ENCODE data around the gene SLC22A7. TPM values are rescaled to one million over a fixed set of nuclear protein-coding genes. Genes with fewer than 3 reads are reported as not detected.

The SLC22A7 gene
- total and polyA plus RNA-seq, 2 experiments from 2014 or later: 0.31 TPM; not detected in 1

- TF ChIP-seq, protein P1, sequence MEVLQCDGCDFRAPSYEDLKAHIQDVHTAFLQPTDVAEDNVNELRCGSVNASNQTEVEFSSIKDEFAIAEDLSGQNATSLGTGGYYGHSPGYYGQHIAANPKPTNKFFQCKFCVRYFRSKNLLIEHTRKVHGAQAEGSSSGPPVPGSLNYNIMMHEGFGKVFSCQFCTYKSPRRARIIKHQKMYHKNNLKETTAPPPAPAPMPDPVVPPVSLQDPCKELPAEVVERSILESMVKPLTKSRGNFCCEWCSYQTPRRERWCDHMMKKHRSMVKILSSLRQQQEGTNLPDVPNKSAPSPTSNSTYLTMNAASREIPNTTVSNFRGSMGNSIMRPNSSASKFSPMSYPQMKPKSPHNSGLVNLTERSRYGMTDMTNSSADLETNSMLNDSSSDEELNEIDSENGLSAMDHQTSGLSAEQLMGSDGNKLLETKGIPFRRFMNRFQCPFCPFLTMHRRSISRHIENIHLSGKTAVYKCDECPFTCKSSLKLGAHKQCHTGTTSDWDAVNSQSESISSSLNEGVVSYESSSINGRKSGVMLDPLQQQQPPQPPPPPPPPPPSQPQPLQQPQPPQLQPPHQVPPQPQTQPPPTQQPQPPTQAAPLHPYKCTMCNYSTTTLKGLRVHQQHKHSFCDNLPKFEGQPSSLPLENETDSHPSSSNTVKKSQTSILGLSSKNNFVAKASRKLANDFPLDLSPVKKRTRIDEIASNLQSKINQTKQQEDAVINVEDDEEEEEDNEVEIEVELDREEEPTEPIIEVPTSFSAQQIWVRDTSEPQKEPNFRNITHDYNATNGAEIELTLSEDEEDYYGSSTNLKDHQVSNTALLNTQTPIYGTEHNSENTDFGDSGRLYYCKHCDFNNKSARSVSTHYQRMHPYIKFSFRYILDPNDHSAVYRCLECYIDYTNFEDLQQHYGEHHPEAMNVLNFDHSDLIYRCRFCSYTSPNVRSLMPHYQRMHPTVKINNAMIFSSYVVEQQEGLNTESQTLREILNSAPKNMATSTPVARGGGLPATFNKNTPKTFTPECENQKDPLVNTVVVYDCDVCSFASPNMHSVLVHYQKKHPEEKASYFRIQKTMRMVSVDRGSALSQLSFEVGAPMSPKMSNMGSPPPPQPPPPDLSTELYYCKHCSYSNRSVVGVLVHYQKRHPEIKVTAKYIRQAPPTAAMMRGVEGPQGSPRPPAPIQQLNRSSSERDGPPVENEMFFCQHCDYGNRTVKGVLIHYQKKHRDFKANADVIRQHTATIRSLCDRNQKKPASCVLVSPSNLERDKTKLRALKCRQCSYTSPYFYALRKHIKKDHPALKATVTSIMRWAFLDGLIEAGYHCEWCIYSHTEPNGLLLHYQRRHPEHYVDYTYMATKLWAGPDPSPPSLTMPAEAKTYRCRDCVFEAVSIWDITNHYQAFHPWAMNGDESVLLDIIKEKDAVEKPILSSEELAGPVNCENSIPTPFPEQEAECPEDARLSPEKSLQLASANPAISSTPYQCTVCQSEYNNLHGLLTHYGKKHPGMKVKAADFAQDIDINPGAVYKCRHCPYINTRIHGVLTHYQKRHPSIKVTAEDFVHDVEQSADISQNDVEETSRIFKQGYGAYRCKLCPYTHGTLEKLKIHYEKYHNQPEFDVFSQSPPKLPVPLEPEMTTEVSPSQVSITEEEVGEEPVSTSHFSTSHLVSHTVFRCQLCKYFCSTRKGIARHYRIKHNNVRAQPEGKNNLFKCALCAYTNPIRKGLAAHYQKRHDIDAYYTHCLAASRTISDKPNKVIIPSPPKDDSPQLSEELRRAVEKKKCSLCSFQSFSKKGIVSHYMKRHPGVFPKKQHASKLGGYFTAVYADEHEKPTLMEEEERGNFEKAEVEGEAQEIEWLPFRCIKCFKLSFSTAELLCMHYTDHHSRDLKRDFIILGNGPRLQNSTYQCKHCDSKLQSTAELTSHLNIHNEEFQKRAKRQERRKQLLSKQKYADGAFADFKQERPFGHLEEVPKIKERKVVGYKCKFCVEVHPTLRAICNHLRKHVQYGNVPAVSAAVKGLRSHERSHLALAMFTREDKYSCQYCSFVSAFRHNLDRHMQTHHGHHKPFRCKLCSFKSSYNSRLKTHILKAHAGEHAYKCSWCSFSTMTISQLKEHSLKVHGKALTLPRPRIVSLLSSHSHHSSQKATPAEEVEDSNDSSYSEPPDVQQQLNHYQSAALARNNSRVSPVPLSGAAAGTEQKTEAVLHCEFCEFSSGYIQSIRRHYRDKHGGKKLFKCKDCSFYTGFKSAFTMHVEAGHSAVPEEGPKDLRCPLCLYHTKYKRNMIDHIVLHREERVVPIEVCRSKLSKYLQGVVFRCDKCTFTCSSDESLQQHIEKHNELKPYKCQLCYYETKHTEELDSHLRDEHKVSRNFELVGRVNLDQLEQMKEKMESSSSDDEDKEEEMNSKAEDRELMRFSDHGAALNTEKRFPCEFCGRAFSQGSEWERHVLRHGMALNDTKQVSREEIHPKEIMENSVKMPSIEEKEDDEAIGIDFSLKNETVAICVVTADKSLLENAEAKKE (CRISPR knock-in tag; IDR thresholded peaks at IDR 0.05): no peak
- no peak for TF ChIP-seq ZNF331 (CRISPR knock-in tag; IDR thresholded peaks at IDR 0.05; ENCODE audit: low read depth)
- no peak for TF ChIP-seq NANOG (IDR thresholded peaks at IDR 0.05; ENCODE audit: borderline replicate concordance)
- TF ChIP-seq CREB1 (CRISPR knock-in tag; IDR thresholded peaks at IDR 0.05; ENCODE audit: low read depth): no peak
- TF ChIP-seq REST (IDR thresholded peaks at IDR 0.05; ENCODE audit: unreplicated experiment): no peak
- no peak for TF ChIP-seq JUNB (IDR thresholded peaks at IDR 0.05; ENCODE audit: unreplicated experiment)
Measured at GRCh38 chr6:43291708-43292107, 6.4 kb upstream of the SLC22A7 start (continued).

DNA sequence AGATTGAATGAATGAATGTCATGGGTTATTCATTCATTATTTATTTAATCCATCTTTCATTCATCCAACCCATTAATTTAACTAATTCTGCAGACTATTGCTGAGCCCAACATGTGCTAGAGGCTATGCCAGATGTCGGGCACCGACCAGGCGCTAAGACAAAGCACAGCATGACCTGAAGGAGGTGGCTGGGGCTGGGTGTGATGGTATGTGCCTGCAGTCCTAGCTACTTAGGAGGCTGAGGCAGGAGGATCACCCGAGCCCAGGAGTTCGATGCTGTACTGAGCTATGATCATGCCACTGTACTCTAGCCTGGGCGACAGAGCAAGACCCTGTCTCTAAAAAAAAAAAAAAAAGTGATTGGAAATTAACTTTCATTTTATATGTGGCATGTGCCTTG, 5.7 kb upstream of the SLC22A7 start:
- H3K9me2 ChIP-seq (ENCODE audit: insufficient read depth): peaks cover 8% of the 10 kb centered on the region; the same call in 1 of the 2 replicates
- H3K4me2 ChIP-seq: no peak overlapping the region
- H3K4me1 Mint-ChIP-seq: peaks cover 7% of the 10 kb centered on the region
- H3K79me2 ChIP-seq (replicated peaks; ENCODE audit: insufficient read depth): no peaks in the 10 kb centered on the region
- H3K4me3 ChIP-seq: no peak overlapping the region
- H3K4me3 Mint-ChIP-seq: no peak overlapping the region
- ATAC-seq: no peak
- no peaks in the 10 kb centered on the region for H3K36me3 ChIP-seq (ENCODE audit: insufficient read depth)
- TF ChIP-seq JUNB (IDR thresholded peaks at IDR 0.05; ENCODE audit: unreplicated experiment) (no peak), ZNF331 (CRISPR knock-in tag; IDR thresholded peaks at IDR 0.05; ENCODE audit: low read depth) (no peak), CREB1 (CRISPR knock-in tag; IDR thresholded peaks at IDR 0.05; ENCODE audit: low read depth) (no peak), ZNF114 (CRISPR knock-in tag; IDR thresholded peaks at IDR 0.05) (no peak)
- no peaks in the 10 kb centered on the region for H3K27me3 ChIP-seq (ENCODE audit: insufficient read depth)
- no peaks in the 10 kb centered on the region for H3K4me1 ChIP-seq (ENCODE audit: insufficient read depth)
- no peaks in the 10 kb centered on the region for H4K20me1 ChIP-seq (replicated peaks; ENCODE audit: insufficient read depth)
- no peaks in the 10 kb centered on the region for H3K36me3 Mint-ChIP-seq (ENCODE audit: low read depth)
- H3F3A ChIP-seq (replicated peaks; ENCODE audit: low read depth): no peaks in the 10 kb centered on the region
- H3K27ac Mint-ChIP-seq: no peak overlapping the region
- H2AFZ ChIP-seq: no peak overlapping the region
- no peak for DNase-seq (ENCODE audit: low spot score)
- no peaks in the 10 kb centered on the region for H3K9me3 Mint-ChIP-seq
- no peak overlapping the region for H3K27ac ChIP-seq (ENCODE audit: low read depth)
- peaks cover 7% of the 10 kb centered on the region for H3K27me3 Mint-ChIP-seq (ENCODE audit: insufficient read depth, low read depth, poor library complexity)
